SK-N-SH (cell line): Measurements from ENCODE around the gene ITGBL1. TPM values are rescaled to one million over a fixed set of nuclear protein-coding genes. Genes with fewer than 3 reads are reported as not detected.

Experiments used
- CTCF ChIA-PET: fragments of 300-600, 350-600 bp; formaldehyde crosslinking; extraction: SDS; loops from one replicate; lab custom pipeline; 2021; lab: Yijun Ruan, JAX
- POLR2A ChIA-PET: fragments of 350-600 bp; sonication (Branson Sonifier 250); formaldehyde crosslinking; extraction: SDS; loops from one replicate; lab custom pipeline; 2020; ENCODE audit warnings: antibody characterized with exemption, inconsistent platforms; lab: Yijun Ruan, JAX
- DNase-seq: peaks from one replicate; pipeline ENCODE4 v3.0.0; 2012
- H2AFZ ChIP-seq: fragments of 200-600 bp; sonication (generic); 2 replicates; pipeline ENCODE4 v1.8.1; 2016; ENCODE audit warnings: antibody characterized with exemption, mild to moderate bottlenecking, low read depth
- H3F3A ChIP-seq: fragments of 200-600 bp; sonication (generic); replicated peaks from 2 replicates; pipeline ENCODE3; 2016; ENCODE audit warnings: antibody characterized with exemption, mild to moderate bottlenecking; ENCODE audit not compliant: insufficient read depth
- H3K27ac ChIP-seq, 2 experiments: fragments of 200-500 bp in 1 of 2; fragments of 200-600 bp in 1 of 2; sonication (Bioruptor generic) in 1 of 2; sonication (generic), shearing (Covaris generic) in 1 of 2; 2 replicates each; pipeline versions ENCODE4 v1.5.1 to v1.6.1; 2014 to 2016; ENCODE audit warnings: low read depth in 2 of 2, inconsistent platforms in 1 of 2, low read length in 1 of 2, mild to moderate bottlenecking in 1 of 2, mixed read lengths in 1 of 2
- H3K27me3 ChIP-seq: fragments of 200-600 bp; sonication (generic), shearing (Covaris generic); 2 replicates; pipeline ENCODE4 v1.6.1; 2016; ENCODE audit warnings: mixed run types; ENCODE audit not compliant: insufficient read depth
- H3K36me3 ChIP-seq, 2 experiments: fragments of 200-500 bp in 1 of 2; fragments of 200-600 bp in 1 of 2; sonication (Bioruptor generic) in 1 of 2; sonication (generic) in 1 of 2; replicated peaks in 1 of 2; 2 replicates each; pipeline versions ENCODE3 to v1.5.1; 2014 to 2016; ENCODE audit warnings: low read length in 1 of 2, mild to moderate bottlenecking in 1 of 2; ENCODE audit not compliant: insufficient read depth in 2 of 2, control insufficient read depth in 1 of 2
- H3K4me1 ChIP-seq, 2 experiments: fragments of 200-500 bp in 1 of 2; fragments of 200-600 bp in 1 of 2; sonication (Bioruptor generic) in 1 of 2; sonication (generic), shearing (Covaris generic) in 1 of 2; 2 replicates each; pipeline versions ENCODE4 v1.5.1 to v1.6.1; 2014 to 2016; ENCODE audit warnings: low read depth in 1 of 2, low read length in 1 of 2, mixed run types in 1 of 2; ENCODE audit not compliant: insufficient read depth in 2 of 2, control insufficient read depth in 1 of 2
- H3K4me2 ChIP-seq: fragments of 200-600 bp; sonication (generic), shearing (Covaris generic); 2 replicates; pipeline ENCODE4 v1.6.1; 2017; ENCODE audit warnings: mixed run types
- H3K4me3 ChIP-seq, 2 experiments: fragments of 200-500 bp in 1 of 2; fragments of 200-600 bp in 1 of 2; sonication (Bioruptor generic) in 1 of 2; sonication (generic), shearing (Covaris generic) in 1 of 2; 2 replicates each; pipeline versions ENCODE4 v1.5.1 to v1.8.1; 2014 to 2016; ENCODE audit warnings: low read depth in 2 of 2, inconsistent platforms in 1 of 2, low read length in 1 of 2, mild to moderate bottlenecking in 1 of 2, mixed read lengths in 1 of 2, moderate library complexity in 1 of 2
- H3K79me2 ChIP-seq: fragments of 200-600 bp; sonication (generic); 2 replicates; pipeline ENCODE4 v1.8.1; 2017; ENCODE audit warnings: mild to moderate bottlenecking; ENCODE audit not compliant: insufficient read depth
- H3K9ac ChIP-seq: fragments of 200-600 bp; sonication (generic); 2 replicates; pipeline ENCODE4 v1.6.1; 2017; ENCODE audit warnings: mixed run types
- H3K9me2 ChIP-seq: fragments of 200-600 bp; sonication (generic); 2 replicates; pipeline ENCODE4 v1.6.1; 2017; ENCODE audit warnings: mixed run types
- H3K9me3 ChIP-seq: fragments of 200-600 bp; sonication (generic); 2 replicates; pipeline ENCODE4 v1.6.1; 2017; ENCODE audit warnings: mixed run types, mild to moderate bottlenecking, moderate library complexity
- H4K20me1 ChIP-seq: fragments of 200-600 bp; sonication (generic); 2 replicates; pipeline ENCODE4 v1.6.1; 2017; ENCODE audit warnings: mild to moderate bottlenecking, mixed run types; ENCODE audit not compliant: insufficient read depth
- CTCF ChIP-seq: fragments of 200-600 bp; sonication (generic); IDR thresholded peaks from 2 replicates; pipeline ENCODE4 v1.6.1; 2017; ENCODE audit warnings: antibody characterized with exemption, mild to moderate bottlenecking, moderate library complexity
- ELF1 ChIP-seq: IDR thresholded peaks from 2 replicates; pipeline ENCODE4 v1.4.0; 2012
- EP300 ChIP-seq, 2 experiments: IDR thresholded peaks; 2 replicates each; pipeline versions ENCODE4 v1.4.0 to v1.6.1; 2012; ENCODE audit warnings: borderline replicate concordance in 1 of 2, low read depth in 1 of 2, low read length in 1 of 2
- EZH2phosphoT487 ChIP-seq: fragments of 200-600 bp; sonication (generic); IDR thresholded peaks from 2 replicates; pipeline ENCODE4 v1.6.1; 2017; ENCODE audit warnings: low read depth, mixed run types, mild to moderate bottlenecking, antibody characterized with exemption, moderate library complexity, borderline replicate concordance
- FOSL2 ChIP-seq: IDR thresholded peaks from 2 replicates; pipeline ENCODE4 v1.4.0; 2012; ENCODE audit warnings: low read depth, mild to moderate bottlenecking, moderate library complexity, borderline replicate concordance
- FOXJ3 ChIP-seq: sonication (generic); formaldehyde crosslinking; IDR thresholded peaks from 2 replicates; pipeline ENCODE4 v1.5.1; 2020; ENCODE audit warnings: mild to moderate bottlenecking, missing genetic modification reagents
- FOXM1 ChIP-seq: IDR thresholded peaks from 2 replicates; pipeline ENCODE4 v1.4.0; 2012; ENCODE audit warnings: low read depth, mild to moderate bottlenecking
- GABPA ChIP-seq: IDR thresholded peaks from 2 replicates; pipeline ENCODE4 v1.4.0; 2012; ENCODE audit warnings: low read depth, mild to moderate bottlenecking
- JUND ChIP-seq: IDR thresholded peaks from 2 replicates; pipeline ENCODE4 v1.4.0; 2012
- MAX ChIP-seq: IDR thresholded peaks from 2 replicates; pipeline ENCODE4 v1.4.0; 2012; ENCODE audit warnings: low read depth
- MEF2A ChIP-seq: IDR thresholded peaks from 2 replicates; pipeline ENCODE4 v1.4.0; 2012; ENCODE audit warnings: low read depth, borderline replicate concordance
- MXI1 ChIP-seq: IDR thresholded peaks from 2 replicates; pipeline ENCODE4 v1.6.1; 2012; ENCODE audit warnings: mild to moderate bottlenecking, low read depth, low read length, improper control_type of control experiment
- NRF1 ChIP-seq: IDR thresholded peaks from 2 replicates; pipeline ENCODE4 v1.6.1; 2012; ENCODE audit warnings: low read depth, mild to moderate bottlenecking, low read length
- PBX3 ChIP-seq: IDR thresholded peaks from 2 replicates; pipeline ENCODE4; 2012
- RAD21 ChIP-seq: IDR thresholded peaks from 2 replicates; pipeline ENCODE4 v1.6.1; 2012; ENCODE audit warnings: mild to moderate bottlenecking, low read length
- RCOR1 ChIP-seq: fragments of 150-350 bp; IDR thresholded peaks from 2 replicates; pipeline ENCODE4 v1.6.1; 2017; ENCODE audit warnings: antibody characterized with exemption, low read length
- REST ChIP-seq: IDR thresholded peaks from 2 replicates; pipeline ENCODE4 v1.6.1; 2012; ENCODE audit warnings: mild to moderate bottlenecking, low read depth, low read length, moderate library complexity
- RFX5 ChIP-seq: IDR thresholded peaks from 2 replicates; pipeline ENCODE4 v1.6.1; 2012; ENCODE audit warnings: mild to moderate bottlenecking, improper control_type of control experiment, low read length
- RXRA ChIP-seq: IDR thresholded peaks from 2 replicates; pipeline ENCODE4 v1.4.0; 2012; ENCODE audit warnings: low read depth, mild to moderate bottlenecking, borderline replicate concordance
- SIN3A ChIP-seq: IDR thresholded peaks from 2 replicates; pipeline ENCODE4 v1.6.1; 2012; ENCODE audit warnings: low read depth, mild to moderate bottlenecking, low read length, moderate library complexity, borderline replicate concordance
- SMC3 ChIP-seq: IDR thresholded peaks from 2 replicates; pipeline ENCODE4 v1.6.1; 2012; ENCODE audit warnings: low read depth, low read length, improper control_type of control experiment
- TAF1 ChIP-seq: IDR thresholded peaks from 2 replicates; pipeline ENCODE4 v1.6.1; 2012; ENCODE audit warnings: low read depth, mild to moderate bottlenecking, low read length, moderate library complexity, borderline replicate concordance
- TEAD4 ChIP-seq: IDR thresholded peaks from 2 replicates; pipeline ENCODE4 v1.4.0; 2012; ENCODE audit warnings: mild to moderate bottlenecking, borderline replicate concordance; ENCODE audit not compliant: insufficient read depth
- YY1 ChIP-seq: IDR thresholded peaks from 2 replicates; pipeline ENCODE4 v1.4.0; 2012; ENCODE audit warnings: low read depth, mild to moderate bottlenecking
- ZBTB33 ChIP-seq: IDR thresholded peaks from 2 replicates; pipeline ENCODE4 v1.4.0; 2012; ENCODE audit warnings: low read depth, borderline replicate concordance
- WGBS: methylation state at CpG from one replicate; pipeline ENCODE4 v1.1.6; 2017; ENCODE audit warnings: low lambda C conversion rate; 5-methylcytosine and 5-hydroxymethylcytosine counted together
- polyA plus RNA-seq, 3 experiments: library from polyadenylated mRNA; depleted of rRNA; stranded (reverse); fragments of >200 nt; gene quantifications; 2 replicates each; pipeline ENCODE4 v1.2.3, GENCODE V29; 2012

ITGBL1 gene
- polyA plus RNA-seq, 1 of the 3 experiments (the other 2 are of a cell fraction), result 78.7 TPM

- no peak for DNase-seq
- H3K9ac ChIP-seq, result peak overlapping the region; percentile 52; the same call in 1 of the 2 replicates
- TF ChIP-seq REST, result no peak
- no peak for TF ChIP-seq RFX5
- no peak for TF ChIP-seq NRF1
- no peak for TF ChIP-seq CTCF
- no peak for TF ChIP-seq YY1
- TF ChIP-seq RCOR1, result no peak
- no peak for TF ChIP-seq EZH2phosphoT487
- TF ChIP-seq FOSL2, result peak; percentile 76; the same call in 1 of the 2 replicates
- TF ChIP-seq SIN3A, result no peak
- TF ChIP-seq FOXM1, result no peak; the same call in 1 of the 2 replicates
- no peak for TF ChIP-seq PBX3
- peak in 1 of 2 experiments; percentile 86; a peak in 1 of 4 replicates for TF ChIP-seq EP300 (IDR thresholded peaks at IDR 0.05; ENCODE audit: borderline replicate concordance in 1 of 2, low read depth in 1 of 2, low read length in 1 of 2)
- no peak for TF ChIP-seq TAF1
- no peak for TF ChIP-seq MAX
- TF ChIP-seq JUND, result peak; percentile 90
- TF ChIP-seq GABPA, result no peak
- no peak for TF ChIP-seq FOXJ3 (CRISPR knock-in tag)
- TF ChIP-seq RXRA, result peak; percentile 95; the same call in 1 of the 2 replicates
- no peak for TF ChIP-seq MXI1
- TF ChIP-seq MEF2A, result peak; percentile 99
- peak; percentile 44; the same call in 1 of the 2 replicates for TF ChIP-seq TEAD4
- no peak for TF ChIP-seq ELF1
- TF ChIP-seq RAD21, result no peak
- TF ChIP-seq SMC3, result no peak
- no peak for TF ChIP-seq ZBTB33
Observed at GRCh38 chr13:101489643-101490405, 37.3 kb downstream of the ITGBL1 start.

More at GRCh38 chr13:101489643-101490405, 37.3 kb downstream of the ITGBL1 start:
- H3K4me3 ChIP-seq, result no peak overlapping the region
- H3K27me3 ChIP-seq, result no peaks in the 10 kb centered on the region
- no peaks in the 10 kb centered on the region for H3K9me2 ChIP-seq
- peaks cover 21% of the 10 kb centered on the region for H3F3A ChIP-seq
- 0 out of 2 replicates have a peak, but pooled peaks cover 4% of the 10 kb centered on the region for H4K20me1 ChIP-seq
- peaks cover 92% of the 10 kb centered on the region for H3K79me2 ChIP-seq
- peaks cover 0 to 34% of the 10 kb centered on the region in 2 experiments for H3K36me3 ChIP-seq
- no peaks in the 10 kb centered on the region for H3K9me3 ChIP-seq
- CTCF ChIA-PET, result interaction anchor here (0.9 to 1.6 kb wide), 3 partner anchors 345 to 362 kb away, joined by 3 read pairs; no protein-coding TSS in a partner anchor
- H3K27ac ChIP-seq, result peak overlapping the region in 1 of 2 experiments; percentile 87; a peak in 3 of 4 replicates
- H3K4me1 ChIP-seq, result peaks cover 0 to 18% of the 10 kb centered on the region in 2 experiments; a peak in 3 of 4 replicates
- 45% methylated on average over 3 of the region's 3 CpGs for WGBS
- H3K4me2 ChIP-seq, result peak overlapping the region; percentile 22
- POLR2A ChIA-PET, result no interaction called here
- H2AFZ ChIP-seq, result no peak overlapping the region
